Fibroblast of skin of scalp (primary cell): ENCODE data around the gene RPL19.

Experiments
- DNase-seq: peaks from one replicate; pipeline ENCODE4 v3.0.0-alpha.2; 2013

RPL19 gene

GRCh38 chr17:39224778-39225307, 24.8 kb downstream of the RPL19 start:
- DNase-seq = no peak

- no peak for DNase-seq
Measured at GRCh38 chr17:39225308-39225958, 25.4 kb downstream of the RPL19 start, which contains the start of gene STAC2. TSS of gene STAC2 (minus strand) at chr17:39225945. CDS start at chr17:39225502, 443 bp downstream.

GRCh38 chr17:39225959-39226683, 26.0 kb downstream of the RPL19 start:
- peak; percentile 61 for DNase-seq

DNA sequence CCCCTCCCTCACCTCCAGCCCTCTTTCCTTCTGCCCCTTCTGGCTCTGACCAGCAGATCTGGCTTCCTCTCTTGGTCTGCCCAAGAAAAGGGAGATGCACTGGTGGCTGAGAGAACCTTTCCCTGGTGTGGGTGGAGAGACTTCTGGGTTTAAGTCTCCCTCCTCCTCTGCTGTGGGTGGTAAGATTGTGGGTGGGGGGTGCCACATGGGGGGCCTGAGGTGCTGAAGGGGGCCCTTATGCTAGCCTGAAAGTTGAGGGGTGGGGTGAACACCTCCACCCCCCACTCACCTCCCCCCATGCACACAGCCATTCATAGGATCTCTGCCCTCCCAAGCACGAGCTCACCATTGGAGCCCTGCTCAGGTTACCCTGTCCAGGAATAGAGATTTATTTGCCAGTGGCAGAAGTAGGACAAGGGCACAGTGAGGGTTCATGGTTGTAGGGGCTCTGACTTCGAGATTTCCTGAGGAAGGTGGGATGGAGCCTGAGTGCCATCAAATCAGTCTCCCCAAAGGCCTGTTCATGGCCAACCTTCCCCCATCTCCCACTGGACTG, 27.4 kb downstream of the RPL19 start:
- no peak for DNase-seq

DNA sequence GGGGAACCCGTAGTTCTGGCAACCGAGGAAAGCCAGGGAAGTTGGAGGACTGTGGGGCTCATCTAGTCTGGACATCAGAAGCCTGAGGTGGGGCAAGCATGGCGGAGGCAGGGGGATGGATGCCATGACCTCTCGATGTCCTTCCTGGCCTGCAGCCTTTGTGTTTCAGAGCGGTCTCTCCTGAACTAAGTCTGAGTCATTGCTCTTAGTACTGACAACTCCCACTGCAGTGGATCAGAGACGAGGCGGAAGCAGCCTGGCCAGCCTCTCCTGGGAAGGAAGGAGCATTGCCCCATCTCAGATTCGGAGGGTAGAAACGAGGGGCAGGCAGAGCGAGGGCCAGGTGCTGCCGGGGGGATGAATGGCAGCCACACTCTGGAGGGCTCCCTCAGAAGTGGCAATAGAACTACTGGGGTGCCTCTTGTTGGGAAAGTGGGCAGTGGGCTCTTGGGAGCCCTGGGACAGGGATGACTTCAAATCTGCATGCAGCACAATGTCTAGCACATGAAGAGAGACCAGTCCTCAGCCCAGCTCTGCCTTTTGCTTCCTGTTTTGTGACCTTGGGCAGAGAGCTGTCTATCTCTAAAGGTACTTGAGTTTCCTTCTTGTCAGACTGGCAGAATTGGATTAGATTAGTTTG, 29.3 kb downstream of the RPL19 start:
- peak; percentile 44 for DNase-seq

DNA sequence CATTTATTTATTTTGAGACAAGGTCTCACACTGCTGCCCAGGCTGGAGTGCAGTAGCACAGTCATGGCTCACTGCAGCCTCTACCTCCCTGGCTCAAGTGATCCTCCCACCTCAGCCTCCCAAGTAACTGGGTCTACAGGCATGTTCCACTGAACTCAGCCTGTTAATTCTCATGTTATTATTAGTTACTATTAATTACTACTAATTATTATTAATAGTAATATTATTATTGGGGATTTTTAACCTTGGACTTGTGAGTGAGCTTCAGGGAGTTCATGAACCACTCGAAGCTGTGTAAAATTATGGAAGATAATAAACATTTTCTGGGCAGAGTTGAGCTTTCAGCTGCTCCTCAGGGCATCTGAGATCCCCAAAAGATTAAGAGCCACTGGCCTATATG, 30.3 kb downstream of the RPL19 start:
- no peak for DNase-seq

DNA sequence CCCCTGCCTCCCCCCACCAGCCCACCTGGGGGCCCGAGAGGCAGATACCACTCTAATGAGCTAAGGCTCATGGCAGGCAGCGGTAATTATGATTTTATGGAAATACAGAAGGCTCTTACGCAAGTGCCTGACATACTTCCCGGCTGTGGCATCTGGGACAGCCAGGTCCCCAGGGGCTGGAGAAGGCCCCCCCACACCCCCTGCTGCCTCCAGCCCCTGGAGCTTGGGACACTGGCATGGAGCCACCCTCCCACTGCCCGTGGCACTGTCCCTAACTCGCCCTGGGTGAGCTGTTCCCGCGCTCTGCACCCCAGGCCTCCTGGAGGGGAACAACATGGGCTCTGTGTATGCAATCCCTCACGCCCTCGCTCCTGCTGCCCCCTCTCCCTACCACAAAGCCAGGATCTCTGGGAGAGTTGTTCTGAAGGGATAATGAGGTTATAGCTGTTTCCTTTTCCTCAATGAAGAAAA, 31.0 kb downstream of the RPL19 start:
- peak; percentile 40 for DNase-seq

- peak; percentile 65 for DNase-seq
Measured at GRCh38 chr17:39231591-39232551, 31.8 kb downstream of the RPL19 start.

DNA sequence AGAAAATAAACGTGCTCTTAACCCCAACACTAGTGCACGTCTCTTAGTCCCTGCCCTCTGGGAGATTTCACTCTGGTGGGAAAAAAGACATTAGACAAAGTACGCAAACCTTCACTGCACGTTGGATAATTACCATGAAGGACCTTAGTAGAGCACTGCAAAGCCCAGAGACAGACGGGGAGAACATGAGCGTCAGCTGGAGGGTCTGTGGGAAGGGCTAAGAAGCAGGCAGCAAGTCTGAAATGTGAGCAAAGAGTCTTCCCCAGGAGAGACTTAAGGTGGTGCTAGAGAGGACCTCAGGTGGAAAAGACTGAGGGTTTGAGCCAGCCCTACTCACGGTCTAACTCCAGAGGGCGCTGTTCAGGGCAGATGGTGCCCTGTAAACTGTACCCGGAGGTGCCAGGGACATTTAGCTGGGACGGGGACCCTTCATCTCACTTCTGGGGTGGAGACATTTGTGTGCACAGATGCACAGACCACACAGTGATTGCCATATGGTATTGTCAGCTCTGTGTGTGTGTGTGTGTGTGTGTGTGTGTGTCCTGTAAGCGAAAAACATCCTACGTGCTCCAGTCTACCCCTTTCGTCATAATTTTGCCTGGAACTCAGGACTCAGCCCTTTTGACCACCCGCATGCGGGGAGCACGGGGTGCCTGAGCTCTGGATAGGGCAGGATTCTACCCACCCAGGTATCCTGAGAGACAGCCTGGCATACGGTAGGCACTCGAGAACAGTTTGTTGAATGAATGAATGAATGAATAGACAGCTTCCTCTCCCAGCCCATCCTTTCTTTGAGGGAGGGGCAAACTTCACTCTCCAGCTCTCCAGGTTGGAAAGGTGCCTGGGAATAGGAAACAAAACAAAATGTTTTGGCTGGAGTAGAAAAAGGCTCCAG, 35.7 kb downstream of the RPL19 start:
- peak; percentile 54 for DNase-seq

DNA sequence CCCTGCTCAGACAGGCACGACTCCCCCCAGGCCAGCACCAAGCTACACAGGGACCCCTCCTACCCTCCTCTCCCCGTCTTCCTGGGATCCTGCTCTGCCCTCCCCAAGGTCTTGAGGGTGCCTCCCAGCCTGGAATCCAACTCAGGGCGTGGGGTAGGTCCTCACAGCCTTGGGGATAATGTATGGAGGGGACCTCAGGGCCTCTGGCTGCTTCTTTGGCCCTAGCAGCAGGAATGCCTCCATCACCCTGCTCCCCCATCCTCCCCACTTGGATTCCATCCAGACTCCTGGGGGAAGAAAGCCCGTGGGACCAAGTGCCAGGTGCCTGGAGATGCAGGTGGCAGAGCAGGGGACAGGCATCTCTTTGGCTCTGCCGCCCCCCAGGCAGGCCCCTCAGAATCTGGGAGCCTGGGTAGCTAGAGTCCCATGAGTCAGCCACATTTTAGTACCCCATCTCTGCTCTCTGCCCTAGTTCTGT, 36.4 kb downstream of the RPL19 start:
- DNase-seq = no peak

- no peak for DNase-seq
Measured at GRCh38 chr17:39236981-39237441, 36.9 kb downstream of the RPL19 start.

GRCh38 chr17:39237586-39237985, 37.5 kb downstream of the RPL19 start:
- DNase-seq = no peak

- DNase-seq = peak; percentile 29
Measured at GRCh38 chr17:39238311-39238972, 38.4 kb downstream of the RPL19 start.

DNA sequence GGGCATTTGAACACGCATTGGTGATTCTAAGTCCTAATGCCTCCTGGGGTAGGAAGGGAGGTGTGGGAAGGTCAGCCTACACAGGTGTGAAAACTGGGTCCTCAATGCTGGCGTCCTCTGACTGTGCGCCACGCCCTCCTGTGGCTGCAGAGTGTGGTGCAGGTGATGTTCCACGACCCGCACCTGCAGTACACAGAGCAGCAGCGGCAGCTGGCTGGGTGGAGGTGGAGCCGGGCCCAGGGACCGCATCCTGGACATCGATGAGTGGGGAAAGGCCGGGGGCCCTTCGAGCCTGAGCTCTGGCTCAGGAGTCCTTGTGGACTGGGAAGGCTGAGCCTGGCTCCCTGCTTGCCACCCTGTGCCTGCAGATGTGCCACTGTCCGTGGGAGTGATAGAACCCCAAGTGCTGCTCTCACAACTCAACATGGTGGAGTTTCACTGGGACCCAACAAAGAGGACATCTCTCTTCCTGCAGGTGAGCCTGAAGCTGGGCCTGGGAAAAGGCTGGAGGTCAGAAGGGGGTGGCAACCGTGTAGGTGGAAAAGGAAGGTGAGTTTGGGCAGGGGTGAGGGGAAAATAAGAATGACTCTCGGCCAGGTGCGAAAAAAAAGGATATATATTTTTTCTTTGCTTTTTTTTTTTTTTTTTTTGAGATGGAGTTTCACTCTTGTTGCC, 39.7 kb downstream of the RPL19 start:
- DNase-seq = no peak

DNA sequence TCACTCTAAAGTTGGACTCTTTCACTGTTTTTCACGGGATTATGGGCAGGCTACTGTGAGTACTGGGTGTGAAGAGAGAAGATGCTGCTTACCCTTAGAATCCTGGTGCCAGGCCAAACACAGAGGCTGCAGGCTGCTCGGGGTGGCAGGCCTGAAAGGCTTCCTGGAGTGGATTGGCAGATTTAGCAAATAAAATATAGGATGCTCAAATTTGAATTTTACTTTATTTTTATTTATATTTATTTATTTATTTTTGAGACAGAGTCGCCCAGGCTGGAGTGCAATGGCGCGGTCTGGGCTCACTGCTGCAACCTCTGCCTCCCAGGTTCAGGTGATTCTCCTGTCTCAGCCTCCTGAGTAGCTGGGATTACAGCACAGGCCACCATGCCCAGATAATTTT, 40.5 kb downstream of the RPL19 start:
- DNase-seq = no peak

GRCh38 chr17:39243155-39243554, 43.1 kb downstream of the RPL19 start:
- no peak for DNase-seq

GRCh38 chr17:39244016-39244599, 44.0 kb downstream of the RPL19 start:
- peak; percentile 47 for DNase-seq
